Astrocyte of the cerebellum (primary cell): ENCODE measurements around the gene NSRP1.
"Not testable (repeated sequence)": the region's sequence is repeated elsewhere in the genome, so short reads cannot be mapped to it uniquely, and the experiment has no call there.

Source experiments
- DNase-seq: peaks from one replicate; pipeline ENCODE4 v3.0.0-alpha.2; 2011; ENCODE audit warnings: low read depth
- H3K4me3 ChIP-seq: 2 replicates; pipeline ENCODE4 v1.5.1; 2011; ENCODE audit warnings: mild to moderate bottlenecking, low read depth, low read length, moderate library complexity
- in situ Hi-C: cut with HindIII; loops from 2 replicates; pipeline ENCODE4 v1.10.0; 2017; ENCODE audit warnings: low sequenced_read_pairs
- TF ChIP-seq, protein P1 (sequence below): IDR thresholded peaks from 2 replicates; pipeline ENCODE4 v1.5.1; 2012; ENCODE audit warnings: low read length, low read depth, moderate library complexity, mild to moderate bottlenecking; ENCODE audit errors: missing control alignments

NSRP1 gene

DNA sequence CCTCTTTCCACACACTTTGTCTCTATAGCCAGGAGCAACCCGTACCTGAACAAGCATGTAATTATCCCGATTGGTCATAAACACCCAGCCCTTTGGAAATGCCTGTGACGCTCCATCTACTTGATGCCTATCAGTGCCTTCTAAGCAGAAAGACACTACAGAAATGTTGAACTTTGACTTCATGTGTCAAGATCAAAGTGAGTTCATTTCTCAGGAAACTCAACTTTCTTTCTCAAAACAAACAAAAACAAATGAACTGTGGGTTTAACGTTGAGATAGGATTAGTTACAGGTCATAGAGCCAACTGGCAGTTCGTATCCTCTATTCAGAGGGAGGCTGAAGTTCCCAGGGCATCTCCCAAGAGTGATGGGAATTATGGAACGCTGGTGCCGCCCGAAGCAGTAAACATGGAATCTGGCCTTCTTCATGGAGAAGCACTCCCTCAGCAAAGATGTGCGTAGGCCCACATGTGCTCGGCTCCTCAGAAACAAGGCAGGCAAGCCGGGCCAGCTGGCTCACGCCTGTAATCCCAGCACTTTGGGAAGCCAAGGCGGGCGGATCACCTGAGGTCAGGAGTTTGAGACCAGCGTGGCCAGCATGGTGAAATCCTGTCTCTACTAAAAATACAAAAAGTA lies 109.4 kb downstream of the NSRP1 start:
- in situ Hi-C loops, result no loop called here
- TF ChIP-seq, protein P1, sequence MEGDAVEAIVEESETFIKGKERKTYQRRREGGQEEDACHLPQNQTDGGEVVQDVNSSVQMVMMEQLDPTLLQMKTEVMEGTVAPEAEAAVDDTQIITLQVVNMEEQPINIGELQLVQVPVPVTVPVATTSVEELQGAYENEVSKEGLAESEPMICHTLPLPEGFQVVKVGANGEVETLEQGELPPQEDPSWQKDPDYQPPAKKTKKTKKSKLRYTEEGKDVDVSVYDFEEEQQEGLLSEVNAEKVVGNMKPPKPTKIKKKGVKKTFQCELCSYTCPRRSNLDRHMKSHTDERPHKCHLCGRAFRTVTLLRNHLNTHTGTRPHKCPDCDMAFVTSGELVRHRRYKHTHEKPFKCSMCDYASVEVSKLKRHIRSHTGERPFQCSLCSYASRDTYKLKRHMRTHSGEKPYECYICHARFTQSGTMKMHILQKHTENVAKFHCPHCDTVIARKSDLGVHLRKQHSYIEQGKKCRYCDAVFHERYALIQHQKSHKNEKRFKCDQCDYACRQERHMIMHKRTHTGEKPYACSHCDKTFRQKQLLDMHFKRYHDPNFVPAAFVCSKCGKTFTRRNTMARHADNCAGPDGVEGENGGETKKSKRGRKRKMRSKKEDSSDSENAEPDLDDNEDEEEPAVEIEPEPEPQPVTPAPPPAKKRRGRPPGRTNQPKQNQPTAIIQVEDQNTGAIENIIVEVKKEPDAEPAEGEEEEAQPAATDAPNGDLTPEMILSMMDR, result no peak
- no peak overlapping the region for H3K4me3 ChIP-seq
- no peak for DNase-seq

DNA sequence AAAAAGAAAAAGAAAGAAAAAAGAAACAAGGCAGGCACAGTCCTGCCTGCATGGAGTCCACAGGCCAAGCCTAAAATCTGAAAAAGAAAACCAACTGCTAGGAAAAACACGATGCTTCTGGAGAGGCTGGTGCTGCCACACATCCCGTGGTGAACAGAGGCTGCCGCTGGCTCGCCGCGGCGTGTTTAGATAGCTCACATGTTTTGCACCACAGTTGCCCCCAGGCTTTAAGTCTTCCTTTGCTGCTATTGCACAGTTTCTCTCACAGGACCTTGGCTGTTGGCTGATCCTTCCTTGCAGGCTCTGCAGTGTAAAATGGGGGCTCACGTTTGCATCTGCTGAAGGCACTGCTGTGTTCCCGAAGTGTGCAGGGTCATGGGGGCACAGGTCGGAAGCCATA lies 110.3 kb downstream of the NSRP1 start:
- in situ Hi-C loops, result no loop called here
- no peak for DNase-seq
- TF ChIP-seq, protein P1, result no peak
- H3K4me3 ChIP-seq, result no peak overlapping the region

DNA sequence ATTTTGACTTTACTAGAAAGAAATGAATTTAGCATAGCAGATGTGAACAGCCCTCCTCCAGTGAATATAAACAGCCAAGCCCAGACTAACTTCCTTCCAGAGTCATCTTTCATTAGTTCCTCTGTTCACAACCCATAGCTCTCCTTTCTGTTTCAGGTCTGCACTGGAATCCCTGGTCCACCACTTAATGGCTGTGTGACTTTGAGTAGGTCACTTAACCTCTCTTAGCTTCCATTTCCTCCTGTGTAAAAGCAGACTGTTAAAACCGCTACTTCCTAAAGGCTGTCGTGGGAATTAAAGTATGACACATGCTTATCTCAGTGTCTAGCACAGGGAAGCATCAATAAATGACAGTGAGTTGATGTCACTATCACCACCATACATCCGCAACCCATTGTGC lies 111.4 kb downstream of the NSRP1 start:
- H3K4me3 ChIP-seq, result no peak overlapping the region
- TF ChIP-seq, protein P1, result no peak
- DNase-seq, result no peak
- in situ Hi-C loops, result no loop called here

DNA sequence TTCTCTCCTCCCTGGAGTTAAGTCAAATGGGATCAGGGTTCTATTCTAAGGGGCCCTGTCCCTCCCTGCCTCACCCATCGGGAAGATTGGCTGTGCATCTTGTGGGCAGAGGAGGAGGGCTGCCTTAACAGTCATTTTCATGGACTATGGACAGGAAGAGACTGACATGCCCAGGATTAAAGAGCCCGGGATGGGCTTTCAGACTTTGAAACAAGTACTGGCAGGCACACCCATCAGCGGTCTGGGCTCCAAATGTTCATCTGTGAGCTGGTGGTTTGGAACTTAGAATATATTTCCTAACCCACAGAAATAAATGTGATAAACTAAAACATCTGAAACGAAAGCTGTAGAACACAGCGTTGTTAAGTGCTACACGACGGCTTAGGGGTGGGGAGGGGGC lies 112.4 kb downstream of the NSRP1 start:
- DNase-seq, result no peak
- H3K4me3 ChIP-seq, result no peak overlapping the region
- in situ Hi-C loops, result no loop called here
- TF ChIP-seq, protein P1, result no peak

DNA sequence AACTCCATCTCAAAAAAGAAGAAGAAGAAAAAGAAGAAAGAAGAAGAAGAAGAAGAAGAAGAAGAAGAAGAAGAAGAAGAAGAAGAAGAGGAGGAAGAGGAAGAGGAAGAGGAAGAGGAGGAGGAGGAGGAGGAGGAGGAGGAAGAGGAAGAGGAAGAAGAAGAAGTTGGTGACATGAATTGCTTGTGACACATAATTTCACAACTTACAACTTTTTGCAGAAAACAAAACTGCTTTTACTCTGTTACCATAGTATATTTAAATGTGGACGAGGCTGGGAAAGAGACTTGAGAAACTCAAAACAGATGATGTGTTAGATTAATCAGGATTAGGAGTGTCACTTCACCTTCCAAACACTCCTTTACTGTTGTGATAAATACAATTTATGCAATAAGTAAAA lies 113.4 kb downstream of the NSRP1 start:
- H3K4me3 ChIP-seq, DNase-seq: not testable (repeated sequence)
- in situ Hi-C loops, result loop anchor here (5.0 kb wide), 1 partner anchor 97 kb away; no protein-coding TSS in a partner anchor

DNA sequence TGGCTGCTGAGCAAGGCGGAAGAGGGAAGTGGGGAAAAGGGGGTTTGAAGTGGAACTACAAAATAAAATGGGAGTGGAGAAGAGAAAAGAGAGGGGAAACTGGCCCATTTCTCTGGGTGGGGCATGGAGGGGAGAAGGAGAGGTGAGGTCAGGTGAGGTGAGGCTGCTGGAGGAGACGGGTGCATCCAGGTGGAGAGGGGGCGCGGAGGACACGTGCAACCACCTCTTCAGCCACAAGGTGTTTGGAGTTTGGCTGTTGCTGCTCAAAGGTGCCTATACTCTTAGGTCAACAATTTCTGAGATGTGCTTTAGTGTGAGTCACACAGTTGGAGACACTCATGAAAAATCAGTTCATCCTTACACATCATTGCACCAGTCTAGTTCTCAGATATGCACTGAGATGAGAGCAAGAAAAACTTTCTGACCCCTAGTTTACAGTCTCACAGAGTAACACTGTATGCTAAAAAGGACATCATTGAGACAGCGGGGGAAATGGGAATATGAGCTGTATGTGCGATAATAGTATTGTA lies 114.0 kb downstream of the NSRP1 start:
- in situ Hi-C loops, result loop anchor here (5.0 kb wide), 1 partner anchor 97 kb away; no protein-coding TSS in a partner anchor
- no peak overlapping the region for H3K4me3 ChIP-seq
- no peak for DNase-seq
- TF ChIP-seq, protein P1, result no peak

DNA sequence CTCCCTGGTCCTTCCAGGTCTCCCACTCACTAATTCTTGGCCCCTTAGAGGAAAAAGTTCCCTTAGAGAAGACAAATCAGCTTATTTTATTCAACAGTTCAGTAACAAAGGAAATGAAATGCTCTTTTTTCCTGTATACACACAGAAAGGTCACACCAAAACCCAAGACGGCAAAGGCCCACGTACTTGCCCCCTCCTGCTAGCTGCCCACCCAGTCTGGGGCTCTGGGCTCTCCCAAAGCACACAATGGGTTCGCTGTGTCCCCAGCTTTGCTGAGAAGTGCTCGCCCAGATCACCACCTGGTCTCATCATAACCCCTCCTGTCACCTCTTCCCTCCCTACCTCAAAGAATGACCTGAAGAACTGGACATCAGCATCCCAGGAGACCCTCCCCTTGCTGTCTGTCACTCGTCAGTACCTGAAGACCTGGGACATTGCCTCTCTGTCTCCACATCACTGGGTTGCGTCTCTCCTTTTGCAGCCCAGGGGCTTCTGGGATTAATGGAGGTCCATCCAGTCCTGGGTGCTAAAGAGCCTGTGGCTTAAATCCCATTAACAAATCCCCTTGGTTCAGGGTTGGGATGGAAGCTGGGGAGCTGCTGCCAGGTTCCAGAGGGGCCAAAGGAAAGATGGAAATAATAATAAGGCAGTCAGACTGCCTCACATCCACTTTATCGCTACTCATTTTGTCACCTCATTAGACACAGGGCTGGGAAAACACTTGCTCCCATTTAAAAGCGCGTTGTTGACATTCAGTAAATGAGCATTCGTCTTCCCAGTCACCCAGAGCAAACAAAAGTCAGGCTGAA lies 115.6 kb downstream of the NSRP1 start:
- in situ Hi-C loops, result loop anchor here (5.0 kb wide), 1 partner anchor 95 kb away; no protein-coding TSS in a partner anchor
- TF ChIP-seq, protein P1, result no peak
- no peak overlapping the region for H3K4me3 ChIP-seq
- no peak for DNase-seq
